Type B pancreatic cell (in vitro differentiated cells): Measurements from ENCODE around the gene PKIG. TPM values are rescaled to one million over a fixed set of nuclear protein-coding genes. Genes with fewer than 3 reads are reported as not detected.
A peak's percentile ranks its signal among the peaks of the same experiment; 100 is the strongest.

Experiments used
- DNase-seq: peaks from one replicate; pipeline ENCODE4 v3.0.0; 2021; ENCODE audit warnings: mixed read lengths; ENCODE audit not compliant: unreplicated experiment; ENCODE audit errors: extremely low spot score
- H3K27ac Mint-ChIP-seq: 2 replicates; pipeline ENCODE4 v1.8.0; 2021; ENCODE audit warnings: mild to moderate bottlenecking, mixed read lengths
- H3K27me3 Mint-ChIP-seq: 2 replicates; pipeline ENCODE4 v1.8.0; 2021; ENCODE audit warnings: mixed read lengths
- H3K36me3 Mint-ChIP-seq: 2 replicates; pipeline ENCODE4 v1.8.0; 2021; ENCODE audit warnings: mixed read lengths
- H3K4me1 Mint-ChIP-seq: one replicate; pipeline ENCODE4 v1.8.0; 2021; ENCODE audit warnings: mixed read lengths; ENCODE audit not compliant: unreplicated experiment
- H3K4me3 Mint-ChIP-seq: 2 replicates; pipeline ENCODE4 v1.8.0; 2021; ENCODE audit warnings: mild to moderate bottlenecking, mixed read lengths
- H3K9me3 Mint-ChIP-seq: 2 replicates; pipeline ENCODE4 v1.8.0; 2021; ENCODE audit warnings: mixed read lengths
- total RNA-seq: library from RNA; stranded (reverse); gene quantifications from 2 replicates; pipeline ENCODE4 v1.2.1, GENCODE V29; 2021; ENCODE audit warnings: low replicate concordance
- TF ChIP-seq, protein P1 (sequence below): fragments of 200-600 bp; sonication (generic); conservative IDR thresholded peaks from 2 replicates; pipeline ENCODE4 v1.5.0; 2021; ENCODE audit warnings: antibody characterized with exemption, mild to moderate bottlenecking

PKIG gene
- total RNA-seq, 1 donor from 2014 or later = 24.3 TPM

DNA sequence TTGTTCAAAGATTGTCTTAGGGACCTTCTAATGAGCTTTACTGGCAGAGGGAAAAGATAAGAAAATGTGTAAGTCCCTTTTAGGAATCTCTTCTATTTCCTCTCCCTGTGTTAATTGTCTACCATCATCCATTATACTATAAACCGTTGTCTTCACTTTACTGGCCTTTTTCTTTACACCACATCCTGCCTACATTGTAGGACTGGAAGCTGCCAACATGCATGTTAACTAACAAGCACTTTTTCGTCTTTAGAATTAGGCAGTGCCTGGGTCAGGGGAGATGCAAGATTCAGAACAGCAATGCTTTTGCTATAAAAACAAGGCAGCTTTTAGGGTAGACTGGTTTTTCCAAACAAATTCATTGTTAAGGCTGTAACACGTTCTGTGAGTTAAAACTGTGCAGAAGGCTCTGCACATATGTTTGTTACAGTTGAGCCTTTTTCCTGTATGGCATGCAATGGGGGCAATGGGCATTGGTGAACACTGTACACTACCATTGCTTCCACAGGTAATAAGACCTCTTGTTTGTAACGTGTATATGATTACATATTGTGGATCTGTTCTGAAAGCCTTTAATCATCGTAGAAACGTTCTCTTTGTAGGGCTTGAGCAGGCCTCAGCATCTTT, 10.9 kb upstream of the PKIG start:
- no peaks in the 10 kb centered on the region for H3K36me3 Mint-ChIP-seq
- DNase-seq = no peak
- H3K4me1 Mint-ChIP-seq = peaks cover 31% of the 10 kb centered on the region
- H3K9me3 Mint-ChIP-seq = no peaks in the 10 kb centered on the region
- H3K27ac Mint-ChIP-seq = no peak overlapping the region
- TF ChIP-seq, protein P1, sequence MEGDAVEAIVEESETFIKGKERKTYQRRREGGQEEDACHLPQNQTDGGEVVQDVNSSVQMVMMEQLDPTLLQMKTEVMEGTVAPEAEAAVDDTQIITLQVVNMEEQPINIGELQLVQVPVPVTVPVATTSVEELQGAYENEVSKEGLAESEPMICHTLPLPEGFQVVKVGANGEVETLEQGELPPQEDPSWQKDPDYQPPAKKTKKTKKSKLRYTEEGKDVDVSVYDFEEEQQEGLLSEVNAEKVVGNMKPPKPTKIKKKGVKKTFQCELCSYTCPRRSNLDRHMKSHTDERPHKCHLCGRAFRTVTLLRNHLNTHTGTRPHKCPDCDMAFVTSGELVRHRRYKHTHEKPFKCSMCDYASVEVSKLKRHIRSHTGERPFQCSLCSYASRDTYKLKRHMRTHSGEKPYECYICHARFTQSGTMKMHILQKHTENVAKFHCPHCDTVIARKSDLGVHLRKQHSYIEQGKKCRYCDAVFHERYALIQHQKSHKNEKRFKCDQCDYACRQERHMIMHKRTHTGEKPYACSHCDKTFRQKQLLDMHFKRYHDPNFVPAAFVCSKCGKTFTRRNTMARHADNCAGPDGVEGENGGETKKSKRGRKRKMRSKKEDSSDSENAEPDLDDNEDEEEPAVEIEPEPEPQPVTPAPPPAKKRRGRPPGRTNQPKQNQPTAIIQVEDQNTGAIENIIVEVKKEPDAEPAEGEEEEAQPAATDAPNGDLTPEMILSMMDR = no peak
- no peak overlapping the region for H3K4me3 Mint-ChIP-seq
- no peaks in the 10 kb centered on the region for H3K27me3 Mint-ChIP-seq

DNA sequence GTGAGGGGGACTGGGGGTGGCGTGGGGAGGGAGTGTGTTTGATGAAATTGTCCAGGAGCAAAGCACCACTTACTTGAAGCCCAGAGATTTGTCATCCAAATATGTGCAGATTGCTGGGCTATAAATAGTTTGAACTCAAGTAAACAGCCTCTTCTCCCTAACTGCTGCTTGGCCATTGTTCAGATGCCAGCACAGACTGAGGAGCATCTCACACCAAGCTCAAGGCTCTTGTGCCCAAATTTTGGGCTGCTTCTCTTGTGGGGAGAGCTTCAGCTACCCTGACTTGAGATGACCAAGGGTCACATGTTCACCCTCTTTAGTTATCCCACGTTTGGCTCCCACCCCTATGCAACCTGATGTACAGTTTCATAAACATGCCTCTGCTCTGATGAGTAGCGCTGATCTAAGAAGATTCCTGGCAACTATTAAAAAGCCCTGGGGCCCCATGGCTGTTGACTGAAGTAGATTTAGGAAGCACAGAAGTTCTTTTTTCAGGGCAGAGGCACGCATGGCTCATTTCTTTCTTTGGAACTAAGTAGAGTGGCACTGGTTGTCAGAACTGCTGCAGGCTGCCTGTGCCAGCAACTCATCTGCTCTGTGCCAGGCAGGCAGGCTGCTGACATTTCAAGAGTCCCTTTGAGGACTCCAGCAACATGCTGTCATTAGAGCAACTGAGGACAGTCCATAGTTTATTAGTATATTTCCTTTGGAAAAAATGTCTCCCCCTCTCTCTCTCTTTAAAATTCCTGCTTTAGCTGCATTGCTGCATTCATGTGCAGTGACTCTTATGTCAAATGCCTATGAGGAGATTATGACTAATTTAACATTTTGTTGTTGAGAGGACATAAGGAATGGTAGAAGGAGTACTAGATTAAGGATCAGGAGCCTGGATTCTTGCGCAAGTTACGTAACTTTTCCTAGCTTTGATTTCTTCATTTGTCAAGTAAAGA, 9.6 kb upstream of the PKIG start:
- Mint-ChIP-seq H3K9me3 (no peaks in the 10 kb centered on the region), H3K4me1 (peaks cover 32% of the 10 kb centered on the region), H3K27me3 (no peaks in the 10 kb centered on the region), H3K27ac (peak overlapping the region; percentile 51), H3K36me3 (no peaks in the 10 kb centered on the region), H3K4me3 (no peak overlapping the region)
- no peak for DNase-seq
- TF ChIP-seq, protein P1 = no peak

DNA sequence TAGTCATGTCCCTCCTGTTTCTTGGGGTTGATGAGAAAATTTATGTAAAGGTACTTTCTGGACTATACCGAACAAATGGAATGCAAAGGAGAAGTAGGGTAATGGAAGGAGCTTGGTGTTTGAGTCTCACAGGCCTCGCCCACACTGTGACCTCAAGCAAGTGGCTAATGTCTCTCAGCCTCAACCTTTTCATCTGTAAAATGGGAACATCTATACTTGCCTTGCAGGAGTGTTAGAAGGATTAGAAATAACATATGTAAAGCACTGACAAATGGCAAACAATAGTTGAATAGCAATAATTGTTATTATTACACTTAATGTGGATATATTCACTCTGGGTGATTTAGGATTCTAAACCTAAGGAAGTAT, 8.9 kb upstream of the PKIG start:
- H3K4me3 Mint-ChIP-seq = no peak overlapping the region
- no peak overlapping the region for H3K27ac Mint-ChIP-seq
- no peaks in the 10 kb centered on the region for H3K36me3 Mint-ChIP-seq
- peaks cover 32% of the 10 kb centered on the region for H3K4me1 Mint-ChIP-seq
- no peak for DNase-seq
- no peaks in the 10 kb centered on the region for H3K9me3 Mint-ChIP-seq
- no peaks in the 10 kb centered on the region for H3K27me3 Mint-ChIP-seq
- TF ChIP-seq, protein P1 = no peak

DNA sequence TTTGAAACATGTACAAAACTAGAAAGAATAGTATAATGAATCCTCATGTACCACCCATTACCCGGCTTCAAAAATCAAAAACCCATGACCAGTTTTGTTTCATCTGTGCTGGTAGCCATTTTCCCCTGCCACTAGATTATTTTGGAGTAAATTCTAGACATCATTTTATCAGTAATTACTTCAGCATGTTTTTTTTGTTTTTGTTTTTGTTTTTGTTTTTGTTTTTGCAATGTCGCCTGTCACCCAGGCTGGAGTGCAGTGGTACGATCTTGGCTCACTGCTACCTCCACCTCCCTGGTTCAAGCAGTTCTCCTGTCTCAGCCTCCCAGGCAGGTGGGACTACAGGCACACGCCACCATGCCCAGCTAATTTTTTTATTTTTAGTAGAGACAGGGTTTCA, 8.0 kb upstream of the PKIG start:
- H3K36me3 Mint-ChIP-seq = no peaks in the 10 kb centered on the region

DNA sequence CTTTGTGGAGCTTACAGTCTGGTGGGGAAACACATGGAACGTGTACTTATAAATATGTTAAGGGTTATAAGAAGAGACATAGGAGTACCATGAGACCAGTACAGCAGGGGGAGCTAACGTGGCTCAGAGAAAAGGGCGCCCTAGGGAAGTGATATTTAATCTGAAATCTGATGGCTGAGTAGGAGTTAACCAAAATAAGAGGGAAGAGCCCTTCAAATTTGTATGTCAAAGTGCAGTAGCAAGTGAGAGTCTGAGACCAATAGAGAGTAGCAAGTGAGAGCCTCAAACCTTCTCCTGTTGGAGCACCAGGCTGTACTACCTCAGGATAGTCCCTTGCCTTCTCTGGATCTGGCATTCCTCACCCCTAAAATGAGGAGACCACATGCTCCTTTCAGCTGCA, 6.1 kb upstream of the PKIG start:
- TF ChIP-seq, protein P1 = peak; percentile 19
- no peak for DNase-seq
- H3K9me3 Mint-ChIP-seq = no peaks in the 10 kb centered on the region
- no peak overlapping the region for H3K4me3 Mint-ChIP-seq
- H3K27me3 Mint-ChIP-seq = no peaks in the 10 kb centered on the region
- H3K36me3 Mint-ChIP-seq = no peaks in the 10 kb centered on the region
- no peak overlapping the region for H3K27ac Mint-ChIP-seq
- peaks cover 41% of the 10 kb centered on the region for H3K4me1 Mint-ChIP-seq

More for the DNA sequence above, 8.0 kb upstream of the PKIG start:
- no peak overlapping the region for H3K27ac Mint-ChIP-seq
- DNase-seq = no peak
- H3K4me3 Mint-ChIP-seq = no peak overlapping the region
- H3K27me3 Mint-ChIP-seq = no peaks in the 10 kb centered on the region
- H3K4me1 Mint-ChIP-seq = peaks cover 34% of the 10 kb centered on the region
- TF ChIP-seq, protein P1 = no peak
- no peaks in the 10 kb centered on the region for H3K9me3 Mint-ChIP-seq
